Endothelial cell of umbilical vein (primary cell): ENCODE results near the gene ABCA2.

Source experiments
- EZH2 ChIP-seq: IDR thresholded peaks from 2 replicates; pipeline ENCODE4 v1.6.1; 2012; ENCODE audit warnings: borderline replicate concordance, low read depth, mild to moderate bottlenecking, moderate library complexity, low read length, inconsistent platforms; ENCODE audit not compliant: severe bottlenecking
- JUN ChIP-seq: IDR thresholded peaks from 2 replicates; pipeline ENCODE4 v1.6.1; 2011; ENCODE audit warnings: borderline replicate concordance, low read depth; ENCODE audit not compliant: insufficient read length, insufficient read depth
- MYC ChIP-seq: IDR thresholded peaks from one replicate; pipeline ENCODE4 v1.6.1; 2011; ENCODE audit warnings: mild to moderate bottlenecking, low read depth, low read length
- POLR2A ChIP-seq: IDR thresholded peaks from 2 replicates; pipeline ENCODE4 v1.6.1; 2012; ENCODE audit warnings: low read depth, mild to moderate bottlenecking, control low read depth, low read length
- POLR2AphosphoS5 ChIP-seq: IDR thresholded peaks from 2 replicates; pipeline ENCODE4 v1.6.1; 2012; ENCODE audit warnings: low read depth, mild to moderate bottlenecking, control low read depth, low read length, moderate library complexity; ENCODE audit not compliant: insufficient read depth
- TF ChIP-seq, protein P1 (sequence below), 2 donors: IDR thresholded peaks; 1 replicate in 1 of 2; 2 replicates in 1 of 2; pipeline ENCODE4 v1.5.1; 2011; ENCODE audit warnings: low read length in 2 of 2, mild to moderate bottlenecking in 2 of 2, moderate library complexity in 2 of 2, control low read depth in 1 of 2, inconsistent platforms in 1 of 2, low read depth in 1 of 2; ENCODE audit not compliant: insufficient read depth in 1 of 2; ENCODE audit errors: extremely low read depth in 1 of 2

DNA sequence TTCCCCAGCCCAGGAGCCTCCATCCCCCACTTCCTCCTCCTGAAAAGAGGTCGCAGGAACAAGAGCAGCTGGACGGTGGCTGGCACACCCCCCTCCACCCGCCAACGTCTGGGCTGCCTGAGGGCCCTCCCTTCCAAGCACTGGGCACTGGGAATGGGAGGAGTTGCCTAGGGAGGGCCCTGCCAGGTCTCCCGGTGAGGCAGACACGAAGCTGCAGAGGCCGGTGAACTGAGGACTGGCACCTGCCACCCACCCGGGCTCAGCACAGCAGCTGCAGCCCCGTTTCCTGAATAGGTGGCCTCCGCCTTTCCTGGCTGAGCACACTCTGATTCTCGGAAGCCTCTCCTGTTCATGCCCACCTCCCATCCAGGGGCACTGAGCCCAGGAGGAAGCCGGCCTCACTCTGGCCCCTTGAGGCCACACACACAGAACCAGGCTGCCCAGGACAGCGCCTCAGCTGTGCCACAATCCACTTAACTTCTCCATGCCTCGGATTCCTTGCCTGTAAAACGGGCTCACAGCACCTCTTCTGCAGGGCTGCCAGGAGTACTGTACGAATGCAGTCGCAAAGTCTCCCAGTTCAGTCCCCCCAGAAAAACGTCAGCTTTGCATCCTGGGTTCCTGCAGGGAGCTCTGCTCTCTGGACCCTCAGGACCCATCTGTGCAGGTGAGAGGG, 16.6 kb upstream of the ABCA2 start:
- TF ChIP-seq, protein P1, sequence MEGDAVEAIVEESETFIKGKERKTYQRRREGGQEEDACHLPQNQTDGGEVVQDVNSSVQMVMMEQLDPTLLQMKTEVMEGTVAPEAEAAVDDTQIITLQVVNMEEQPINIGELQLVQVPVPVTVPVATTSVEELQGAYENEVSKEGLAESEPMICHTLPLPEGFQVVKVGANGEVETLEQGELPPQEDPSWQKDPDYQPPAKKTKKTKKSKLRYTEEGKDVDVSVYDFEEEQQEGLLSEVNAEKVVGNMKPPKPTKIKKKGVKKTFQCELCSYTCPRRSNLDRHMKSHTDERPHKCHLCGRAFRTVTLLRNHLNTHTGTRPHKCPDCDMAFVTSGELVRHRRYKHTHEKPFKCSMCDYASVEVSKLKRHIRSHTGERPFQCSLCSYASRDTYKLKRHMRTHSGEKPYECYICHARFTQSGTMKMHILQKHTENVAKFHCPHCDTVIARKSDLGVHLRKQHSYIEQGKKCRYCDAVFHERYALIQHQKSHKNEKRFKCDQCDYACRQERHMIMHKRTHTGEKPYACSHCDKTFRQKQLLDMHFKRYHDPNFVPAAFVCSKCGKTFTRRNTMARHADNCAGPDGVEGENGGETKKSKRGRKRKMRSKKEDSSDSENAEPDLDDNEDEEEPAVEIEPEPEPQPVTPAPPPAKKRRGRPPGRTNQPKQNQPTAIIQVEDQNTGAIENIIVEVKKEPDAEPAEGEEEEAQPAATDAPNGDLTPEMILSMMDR (IDR thresholded peaks at IDR 0.05; ENCODE audit: extremely low read depth in 1 of 2, insufficient read depth in 1 of 2, low read depth in 1 of 2, low read length in 2 of 2): no peak
- no peak for TF ChIP-seq POLR2AphosphoS5
- TF ChIP-seq POLR2A: no peak
- TF ChIP-seq EZH2: no peak
- no peak for TF ChIP-seq JUN
- TF ChIP-seq MYC: no peak
